Erythroblast (primary cell): ENCODE results near the gene PIAS1.

Source experiments
- GATA1 ChIP-seq: IDR thresholded peaks from 2 replicates; pipeline ENCODE4 v1.6.1; 2011; ENCODE audit warnings: low read depth, mild to moderate bottlenecking, control low read depth, low read length, moderate library complexity
- POLR2A ChIP-seq: IDR thresholded peaks from 2 replicates; pipeline ENCODE4 v1.6.1; 2011; ENCODE audit warnings: mild to moderate bottlenecking, low read length

DNA sequence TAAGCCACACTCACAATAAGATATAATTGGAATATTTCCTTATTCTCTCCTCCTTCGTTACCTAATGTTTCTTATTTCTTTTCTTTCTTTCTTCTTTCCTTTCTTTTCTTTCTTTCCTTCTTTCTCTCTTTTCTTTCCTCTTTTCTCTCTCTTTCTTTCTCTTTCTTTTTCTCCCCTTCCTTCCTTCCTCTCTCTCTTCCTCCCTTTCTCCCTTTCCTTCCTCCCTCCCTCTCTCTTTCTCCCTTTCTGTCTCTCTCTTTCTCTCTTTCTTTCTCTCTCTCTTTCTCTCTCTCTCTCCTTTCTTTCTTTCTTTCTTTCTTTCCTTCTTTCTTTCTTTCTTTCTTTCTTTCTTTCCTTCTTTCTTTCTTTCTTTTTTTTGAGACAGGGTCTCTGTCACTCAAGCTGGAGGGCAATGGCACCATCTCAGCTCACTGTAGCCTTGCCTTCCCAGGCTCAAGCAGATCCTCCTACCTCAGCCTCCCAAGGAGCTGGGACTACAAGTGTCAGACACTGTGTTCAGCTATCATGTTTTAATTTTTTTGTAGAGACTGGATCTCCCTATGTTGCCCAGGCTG lies 19.3 kb upstream of the PIAS1 start:
- TF ChIP-seq POLR2A (no peak), GATA1 (no peak)
